Measurements from ENCODE around the gene NOSTRIN. TPM values are rescaled to one million over a fixed set of nuclear protein-coding genes. Genes with fewer than 3 reads are reported as not detected.
A peak's percentile ranks its signal among the peaks of the same experiment; 100 is the strongest.

Gene NOSTRIN
- total RNA-seq, 4 donors from 2014 or later: 40.0 to 91.6 (median 47.9) TPM

DNA sequence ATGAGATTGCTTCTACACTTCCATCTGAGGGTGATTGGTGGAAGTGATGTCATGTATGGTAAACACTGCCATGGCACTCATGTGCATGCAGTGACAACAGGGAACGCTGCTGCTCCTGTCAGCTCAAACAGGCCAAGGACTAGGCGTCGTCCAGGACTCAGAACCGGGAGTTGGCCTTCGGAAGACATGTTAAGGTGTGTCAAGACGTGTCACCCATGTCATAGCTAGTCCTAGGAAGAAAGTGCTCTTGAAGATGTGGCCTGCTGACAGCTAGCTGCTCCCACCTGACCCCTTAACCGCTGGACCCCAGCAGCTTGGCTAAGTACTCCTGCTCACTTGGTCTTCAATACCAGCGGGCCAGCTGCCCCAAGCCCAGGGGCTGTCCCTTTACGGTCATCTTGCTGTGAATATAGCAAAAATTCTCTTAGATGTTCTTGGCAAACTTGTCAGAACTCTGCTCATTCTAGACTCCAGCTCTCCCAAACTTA is 6.3 kb upstream of the NOSTRIN start:
- peak; percentile 13 for DNase-seq
- 61 to 86% methylated on average over 2 to 9 of the region's 9 CpGs for WGBS, 2 donors (ENCODE audit: low coverage in 1 of 2)
- intact Hi-C loops (cut with DNase I; ENCODE audit: low total_unique reads): no loop called here
- Histone ChIP-seq H3K4me3 (no peak overlapping the region), H3K9me3 (no peaks in the 10 kb centered on the region), H3K27ac (peak overlapping the region in 2 of 4 donors; percentile 21 to 37), H3K27me3 (no peaks in the 10 kb centered on the region), H3K36me3 (no peaks in the 10 kb centered on the region), H3K4me1 (peaks cover 0 to 22% (median 11%) of the 10 kb centered on the region in 4 donors)
- in situ Hi-C loops (cut with MboI; ENCODE audit: low pct_ligation_motif_present in 1 of 4, low pct_unique_long_range_greater_than_20kb in 1 of 4, low sequenced_read_pairs in 3 of 4): no loop called here
- TF ChIP-seq POLR2A (IDR thresholded peaks at IDR 0.05): no peak

DNA sequence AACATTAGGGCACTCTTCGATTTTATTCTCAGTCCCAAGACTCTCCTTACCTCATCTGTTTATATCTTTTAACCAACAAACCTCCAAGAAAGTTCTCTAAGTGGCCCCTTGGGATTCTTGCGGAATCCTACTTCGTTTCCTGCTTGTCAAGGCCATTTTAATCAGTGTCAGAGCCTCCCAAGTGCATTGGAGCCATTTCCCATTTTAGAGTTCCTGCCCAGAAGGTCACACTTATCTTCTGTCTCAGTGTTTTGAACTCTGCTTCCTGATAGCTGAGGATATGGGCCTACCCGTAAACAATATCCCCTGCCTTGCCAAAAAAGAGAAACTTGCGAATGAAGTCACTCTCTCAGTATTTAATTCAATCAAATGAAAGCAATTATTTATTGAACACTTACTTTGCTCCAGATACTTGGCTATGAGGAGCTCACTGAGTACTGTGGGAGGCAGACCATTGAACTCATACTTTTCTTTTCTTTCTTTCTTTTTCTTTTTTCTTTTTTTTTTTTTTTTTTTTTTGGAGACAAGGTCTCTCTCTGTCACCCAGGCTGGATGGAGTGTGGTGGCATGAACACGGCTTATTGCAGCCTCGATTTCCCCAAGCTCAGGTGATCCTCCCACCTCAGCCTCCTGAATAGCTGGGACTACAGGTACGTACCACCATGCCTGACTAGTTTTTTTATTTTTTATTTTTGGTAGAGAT is 5.7 kb upstream of the NOSTRIN start:
- Histone ChIP-seq H3K9me3 (no peaks in the 10 kb centered on the region), H3K36me3 (no peaks in the 10 kb centered on the region), H3K27ac (peak overlapping the region in 3 of 4 donors; percentile 30 to 64 (median 63)), H3K4me1 (peaks cover 2 to 28% (median 12%) of the 10 kb centered on the region in 4 donors), H3K4me3 (no peak overlapping the region), H3K27me3 (no peaks in the 10 kb centered on the region)
- intact Hi-C loops (cut with DNase I; ENCODE audit: low total_unique reads): no loop called here
- DNase-seq: no peak
- in situ Hi-C loops (cut with MboI; ENCODE audit: low pct_ligation_motif_present in 1 of 4, low pct_unique_long_range_greater_than_20kb in 1 of 4, low sequenced_read_pairs in 3 of 4): no loop called here
- TF ChIP-seq, protein P1, sequence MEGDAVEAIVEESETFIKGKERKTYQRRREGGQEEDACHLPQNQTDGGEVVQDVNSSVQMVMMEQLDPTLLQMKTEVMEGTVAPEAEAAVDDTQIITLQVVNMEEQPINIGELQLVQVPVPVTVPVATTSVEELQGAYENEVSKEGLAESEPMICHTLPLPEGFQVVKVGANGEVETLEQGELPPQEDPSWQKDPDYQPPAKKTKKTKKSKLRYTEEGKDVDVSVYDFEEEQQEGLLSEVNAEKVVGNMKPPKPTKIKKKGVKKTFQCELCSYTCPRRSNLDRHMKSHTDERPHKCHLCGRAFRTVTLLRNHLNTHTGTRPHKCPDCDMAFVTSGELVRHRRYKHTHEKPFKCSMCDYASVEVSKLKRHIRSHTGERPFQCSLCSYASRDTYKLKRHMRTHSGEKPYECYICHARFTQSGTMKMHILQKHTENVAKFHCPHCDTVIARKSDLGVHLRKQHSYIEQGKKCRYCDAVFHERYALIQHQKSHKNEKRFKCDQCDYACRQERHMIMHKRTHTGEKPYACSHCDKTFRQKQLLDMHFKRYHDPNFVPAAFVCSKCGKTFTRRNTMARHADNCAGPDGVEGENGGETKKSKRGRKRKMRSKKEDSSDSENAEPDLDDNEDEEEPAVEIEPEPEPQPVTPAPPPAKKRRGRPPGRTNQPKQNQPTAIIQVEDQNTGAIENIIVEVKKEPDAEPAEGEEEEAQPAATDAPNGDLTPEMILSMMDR (IDR thresholded peaks at IDR 0.05): no peak
- TF ChIP-seq POLR2A (IDR thresholded peaks at IDR 0.05) (no peak), POLR2AphosphoS5 (IDR thresholded peaks at IDR 0.05) (no peak), EP300 (IDR thresholded peaks at IDR 0.05; ENCODE audit: low read depth) (no peak)
- 83 to 84% methylated on average over 5 to 8 of the region's 8 CpGs for WGBS, 2 donors (ENCODE audit: low coverage in 1 of 2)

GRCh38 chr2:168797286-168797655 is 5.2 kb upstream of the NOSTRIN start:
- H3K27ac ChIP-seq: peak overlapping the region; percentile 15 to 64 (median 46)
- intact Hi-C loops (cut with DNase I; ENCODE audit: low total_unique reads): no loop called here
- H3K4me3 ChIP-seq: no peak overlapping the region
- no peaks in the 10 kb centered on the region for H3K27me3 ChIP-seq
- peaks cover 5 to 31% (median 14%) of the 10 kb centered on the region in 4 donors for H3K4me1 ChIP-seq
- TF ChIP-seq EP300 (IDR thresholded peaks at IDR 0.05; ENCODE audit: low read depth) (no peak), POLR2AphosphoS5 (IDR thresholded peaks at IDR 0.05) (no peak), POLR2A (IDR thresholded peaks at IDR 0.05) (no peak)
- TF ChIP-seq, protein P1 (IDR thresholded peaks at IDR 0.05): no peak
- no peaks in the 10 kb centered on the region for H3K9me3 ChIP-seq
- DNase-seq: no peak
- in situ Hi-C loops (cut with MboI; ENCODE audit: low pct_ligation_motif_present in 1 of 4, low pct_unique_long_range_greater_than_20kb in 1 of 4, low sequenced_read_pairs in 3 of 4): no loop called here
- no peaks in the 10 kb centered on the region for H3K36me3 ChIP-seq

DNA sequence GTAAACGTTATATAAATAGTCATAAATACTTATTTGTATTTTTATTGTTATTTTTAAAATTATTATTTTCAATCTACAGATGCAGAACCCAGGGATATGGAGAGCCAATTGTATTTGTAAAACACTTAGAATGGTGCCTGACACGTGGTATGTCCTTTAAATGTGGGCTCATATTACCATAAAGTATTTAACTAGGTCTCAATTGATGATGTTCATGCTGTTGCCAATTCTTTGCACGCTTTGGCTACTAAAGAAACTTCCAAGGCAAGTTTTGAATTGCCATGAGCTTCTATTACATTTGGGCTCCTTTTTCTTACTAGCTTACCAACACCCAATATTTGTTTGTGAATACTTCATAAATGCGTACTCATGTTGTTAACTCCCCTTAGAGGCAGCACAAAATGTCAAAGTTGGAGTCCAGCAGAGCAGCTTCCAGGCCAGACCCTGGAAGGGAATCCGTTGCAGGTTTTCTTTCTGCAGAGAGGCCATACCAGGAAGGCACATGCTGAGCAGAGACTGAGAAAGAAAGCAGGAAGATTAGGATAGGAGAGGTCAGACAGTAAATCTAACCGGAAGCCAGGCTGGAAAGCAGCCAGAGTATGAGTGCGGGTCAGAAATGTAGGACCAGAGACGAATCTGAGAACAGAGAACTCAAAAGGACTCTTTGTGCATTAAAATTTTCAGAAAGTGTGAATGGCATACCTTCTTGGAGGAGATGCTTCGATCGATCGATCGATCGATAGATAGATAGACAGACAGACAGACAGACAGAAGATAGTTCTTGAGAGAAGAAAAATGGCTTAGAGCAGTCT is 4.2 kb upstream of the NOSTRIN start:
- peak overlapping the region; percentile 30 to 64 (median 58) for H3K27ac ChIP-seq
- H3K4me1 ChIP-seq: peaks cover 5 to 37% (median 16%) of the 10 kb centered on the region in 4 donors
- WGBS, 2 donors (ENCODE audit: low coverage in 1 of 2): 72% methylated on average over 12 to 13 of the region's 13 CpGs
- no peaks in the 10 kb centered on the region for H3K27me3 ChIP-seq
- H3K4me3 ChIP-seq: no peak overlapping the region
- no peaks in the 10 kb centered on the region for H3K36me3 ChIP-seq
- intact Hi-C loops (cut with DNase I; ENCODE audit: low total_unique reads): no loop called here
- TF ChIP-seq EP300 (IDR thresholded peaks at IDR 0.05; ENCODE audit: low read depth) (no peak), POLR2AphosphoS5 (IDR thresholded peaks at IDR 0.05) (no peak), POLR2A (IDR thresholded peaks at IDR 0.05) (no peak)
- TF ChIP-seq, protein P1 (IDR thresholded peaks at IDR 0.05): no peak
- no peaks in the 10 kb centered on the region for H3K9me3 ChIP-seq
- in situ Hi-C loops (cut with MboI; ENCODE audit: low pct_ligation_motif_present in 1 of 4, low pct_unique_long_range_greater_than_20kb in 1 of 4, low sequenced_read_pairs in 3 of 4): no loop called here
- DNase-seq: peak; percentile 67
